LNCaP clone FGC (cell line): Measurements from ENCODE around the gene LCN1.
A peak's percentile ranks its signal among the peaks of the same experiment; 100 is the strongest.

Source experiments
- DNase-seq: peaks from one replicate; pipeline ENCODE4 v3.0.0-alpha.2; 2011; ENCODE audit warnings: low read depth
- H3K4me3 ChIP-seq: 2 replicates; pipeline ENCODE4 v1.5.1; 2011; ENCODE audit warnings: mild to moderate bottlenecking, low read depth, low read length, control low read depth
- TF ChIP-seq, protein P1 (sequence below): IDR thresholded peaks from 2 replicates; pipeline ENCODE4 v1.5.1; 2012; ENCODE audit warnings: mild to moderate bottlenecking; ENCODE audit not compliant: control insufficient read depth, insufficient read depth; ENCODE audit errors: extremely low read depth

Gene LCN1

DNA sequence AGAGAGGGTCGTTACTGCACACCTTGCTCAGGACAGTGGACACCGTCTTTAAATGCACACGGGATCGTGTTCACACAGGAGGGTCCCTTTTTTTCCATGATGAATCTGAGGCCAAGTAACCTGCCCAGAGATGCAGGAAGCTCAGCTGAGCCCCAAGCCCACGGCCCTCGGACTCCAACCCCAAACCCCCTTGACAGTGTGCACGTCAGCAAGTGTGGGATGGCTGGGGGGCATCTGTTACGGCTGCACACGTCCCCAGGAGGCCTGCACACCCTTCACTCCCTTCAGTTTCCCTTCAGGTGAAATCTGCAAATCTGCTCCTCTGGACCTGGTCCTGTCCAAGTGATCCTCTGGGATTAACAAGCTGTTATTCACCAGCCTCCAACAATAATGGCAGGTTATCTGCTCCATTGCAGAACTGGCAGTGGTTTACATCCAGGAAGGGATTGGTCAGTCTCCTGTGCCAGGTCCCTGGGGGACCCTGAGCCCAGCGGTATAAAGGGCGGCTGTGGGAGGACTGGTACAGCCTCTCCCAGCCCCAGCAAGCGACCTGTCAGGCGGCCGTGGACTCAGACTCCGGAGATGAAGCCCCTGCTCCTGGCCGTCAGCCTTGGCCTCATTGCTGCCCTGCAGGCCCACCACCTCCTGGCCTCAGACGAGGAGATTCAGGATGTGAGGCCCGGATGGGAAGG lies at the start of gene LCN1:
TSS of gene LCN1 (plus strand) at position 525 of the 692 bp plus-strand sequence. CDS start at position 583, 58 bp downstream.
- no peak for DNase-seq

DNA sequence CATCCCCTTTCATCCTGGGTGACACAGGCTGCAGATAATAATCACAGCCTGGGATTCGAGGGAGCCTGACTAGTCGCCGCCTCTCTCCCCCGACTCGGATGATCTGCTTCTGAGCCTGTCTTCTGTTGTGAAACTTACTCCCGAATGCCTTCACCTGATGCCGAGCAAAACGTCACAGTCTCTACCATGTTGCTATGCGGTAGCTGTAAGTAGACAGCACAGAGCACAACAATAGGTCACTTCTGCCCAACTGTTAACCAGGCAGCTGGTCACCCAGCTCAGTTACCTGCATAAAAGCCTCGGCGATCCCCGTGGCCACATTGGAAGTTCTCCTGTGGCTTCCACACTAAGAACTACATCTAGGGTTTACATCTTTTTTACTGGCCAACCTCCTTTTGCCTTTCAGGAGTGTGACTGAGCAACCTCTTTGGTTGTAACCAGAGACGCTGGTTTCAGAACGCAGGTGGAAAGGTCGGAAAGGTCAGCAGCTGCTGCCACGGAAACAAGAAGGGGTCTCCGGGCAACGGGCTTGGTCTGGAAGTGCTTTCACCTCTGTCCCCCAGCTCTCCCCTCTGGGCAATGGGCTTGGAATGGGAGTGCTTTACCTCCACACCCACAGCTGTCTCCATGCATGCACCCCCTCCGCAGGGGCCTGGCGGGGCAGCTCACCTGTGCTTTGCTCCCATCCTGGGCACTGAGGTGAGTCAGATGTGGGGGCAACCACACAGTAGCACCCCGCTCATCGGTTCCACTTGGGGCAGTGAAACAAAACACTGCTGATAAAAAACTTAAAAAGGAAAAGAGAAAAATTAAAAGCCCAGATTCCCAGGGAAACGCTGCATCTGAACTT lies 49.2 kb upstream of the LCN1 start:
- TF ChIP-seq, protein P1, sequence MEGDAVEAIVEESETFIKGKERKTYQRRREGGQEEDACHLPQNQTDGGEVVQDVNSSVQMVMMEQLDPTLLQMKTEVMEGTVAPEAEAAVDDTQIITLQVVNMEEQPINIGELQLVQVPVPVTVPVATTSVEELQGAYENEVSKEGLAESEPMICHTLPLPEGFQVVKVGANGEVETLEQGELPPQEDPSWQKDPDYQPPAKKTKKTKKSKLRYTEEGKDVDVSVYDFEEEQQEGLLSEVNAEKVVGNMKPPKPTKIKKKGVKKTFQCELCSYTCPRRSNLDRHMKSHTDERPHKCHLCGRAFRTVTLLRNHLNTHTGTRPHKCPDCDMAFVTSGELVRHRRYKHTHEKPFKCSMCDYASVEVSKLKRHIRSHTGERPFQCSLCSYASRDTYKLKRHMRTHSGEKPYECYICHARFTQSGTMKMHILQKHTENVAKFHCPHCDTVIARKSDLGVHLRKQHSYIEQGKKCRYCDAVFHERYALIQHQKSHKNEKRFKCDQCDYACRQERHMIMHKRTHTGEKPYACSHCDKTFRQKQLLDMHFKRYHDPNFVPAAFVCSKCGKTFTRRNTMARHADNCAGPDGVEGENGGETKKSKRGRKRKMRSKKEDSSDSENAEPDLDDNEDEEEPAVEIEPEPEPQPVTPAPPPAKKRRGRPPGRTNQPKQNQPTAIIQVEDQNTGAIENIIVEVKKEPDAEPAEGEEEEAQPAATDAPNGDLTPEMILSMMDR: no peak
- no peak for DNase-seq
- no peak overlapping the region for H3K4me3 ChIP-seq

More for the DNA sequence above, at the start of gene LCN1:
- no peak within 1 kb of the TSS for H3K4me3 ChIP-seq
- TF ChIP-seq, protein P1: no peak

DNA sequence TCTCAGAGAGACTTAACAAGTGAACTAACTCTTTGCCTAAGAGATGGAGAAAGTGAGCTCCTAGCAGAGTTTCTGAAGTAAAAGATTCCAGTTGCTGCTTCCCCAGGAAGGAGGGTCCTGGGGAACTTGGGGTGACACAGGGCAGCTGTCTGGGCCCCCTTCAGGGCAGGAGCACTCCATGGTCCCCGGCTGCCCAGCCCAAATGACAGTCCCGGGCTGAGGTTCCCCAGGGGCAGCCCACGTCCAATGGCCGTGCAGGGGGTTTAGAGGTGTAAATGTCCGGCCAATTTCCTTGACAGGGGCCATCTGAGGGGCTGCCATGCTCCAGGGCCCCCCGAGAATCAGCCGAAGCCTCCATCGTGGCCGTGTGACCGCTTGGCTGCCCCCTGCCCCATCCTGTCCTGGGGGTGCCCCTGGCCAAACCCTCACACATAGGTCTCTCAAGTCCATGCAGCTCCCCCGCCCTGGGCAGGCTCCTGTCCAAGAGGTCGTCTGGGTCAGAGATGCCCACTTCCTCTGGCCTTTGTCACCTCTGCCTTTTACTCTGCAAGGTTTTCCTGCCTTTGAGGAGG lies 47.2 kb upstream of the LCN1 start:
- TF ChIP-seq, protein P1: no peak
- no peak for DNase-seq
- no peak overlapping the region for H3K4me3 ChIP-seq

DNA sequence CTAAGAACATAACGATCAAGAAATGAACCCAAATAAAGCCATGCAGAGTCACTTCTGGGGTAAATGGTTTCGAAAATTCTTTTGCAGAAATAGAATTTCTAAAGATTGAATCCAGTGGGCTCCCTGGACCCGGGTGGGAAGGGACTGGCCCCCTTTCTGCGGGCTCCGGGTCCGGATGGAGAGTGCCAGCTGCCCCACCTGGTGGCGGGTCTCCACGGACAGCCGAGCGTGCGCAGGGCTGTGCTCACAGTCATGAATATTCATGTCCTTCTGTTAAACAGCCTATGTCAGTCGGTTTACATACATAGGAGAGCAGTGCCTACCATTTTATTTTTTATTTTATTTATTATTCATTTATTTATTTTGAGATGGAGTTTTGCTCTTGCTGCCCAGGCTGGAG lies 46.3 kb upstream of the LCN1 start:
- TF ChIP-seq, protein P1: peak; percentile 16; the same call in 1 of the 2 replicates
- no peak for DNase-seq
- H3K4me3 ChIP-seq: no peak overlapping the region

DNA sequence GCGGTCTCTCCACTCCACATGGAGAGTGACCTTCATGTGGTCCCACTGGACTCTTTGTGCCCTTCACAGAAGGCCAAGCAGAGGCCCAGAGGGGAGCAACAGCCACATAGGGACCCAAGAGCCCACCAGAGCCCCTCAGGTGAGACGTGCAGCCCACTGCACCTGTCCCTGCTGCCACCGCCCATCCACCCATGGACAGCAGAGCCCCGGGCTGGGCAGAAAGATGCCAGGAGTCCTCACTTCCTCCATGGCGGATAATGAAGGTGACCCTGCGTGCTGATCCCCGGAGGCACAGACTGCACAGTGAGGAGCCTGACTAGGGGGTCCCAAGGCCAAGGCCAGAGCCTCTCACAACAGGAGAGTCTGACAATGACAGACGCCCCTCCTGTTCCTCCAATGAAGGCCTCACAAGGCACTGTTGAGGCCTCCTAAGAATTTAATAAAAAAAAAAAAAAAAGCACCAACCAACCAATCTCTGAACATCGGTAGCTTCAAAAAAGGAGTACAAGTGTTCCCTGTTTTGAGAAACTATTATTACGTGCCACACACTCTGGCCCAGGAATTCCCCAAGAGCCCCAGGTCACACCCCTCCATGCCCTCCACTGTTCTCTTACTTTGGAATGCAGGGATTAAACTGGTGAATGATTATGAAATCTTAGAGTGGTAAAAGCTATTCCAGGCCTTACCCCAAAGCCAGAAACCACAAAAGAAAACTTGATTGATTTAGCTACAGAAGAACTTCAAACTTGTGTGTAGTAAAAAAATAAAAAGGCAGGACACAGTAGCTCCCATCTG lies 44.5 kb upstream of the LCN1 start:
- TF ChIP-seq, protein P1: no peak
- H3K4me3 ChIP-seq: no peak overlapping the region
- no peak for DNase-seq

DNA sequence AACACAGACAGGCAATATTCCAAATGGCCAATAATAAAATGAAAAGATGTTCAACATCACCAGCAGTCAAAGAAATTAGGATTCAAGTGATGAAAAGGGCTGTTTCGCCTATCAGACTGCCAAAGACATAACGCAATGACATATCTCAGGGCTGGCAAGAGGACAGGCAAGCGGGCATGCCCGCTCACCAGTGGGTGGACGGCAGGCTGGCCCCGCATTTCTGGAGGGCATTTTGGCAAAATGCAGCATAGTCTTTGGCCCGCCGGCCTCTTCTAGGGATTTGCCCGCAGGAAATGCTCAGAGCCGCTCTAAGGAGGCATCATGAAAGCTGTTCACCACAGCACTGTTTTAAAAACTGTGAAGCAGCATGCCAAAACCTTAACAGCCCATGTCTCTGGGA lies 43.0 kb upstream of the LCN1 start:
- H3K4me3 ChIP-seq: no peak overlapping the region; the same call in 1 of the 2 replicates
- TF ChIP-seq, protein P1: no peak
- no peak for DNase-seq
